NCI-H748 (cell line): ENCODE results near the gene DCHS2.
"Not testable (repeated sequence)": the region's sequence is repeated elsewhere in the genome, so short reads cannot be mapped to it uniquely, and the experiment has no call there.

ENCODE experiments used
- DNase-seq: peaks from one replicate; lab custom pipeline; 2025; ENCODE audit not compliant: unreplicated experiment; lab: John Stamatoyannopoulos, UW

Gene DCHS2

GRCh38 chr4:154230091-154230490, 261.5 kb downstream of the DCHS2 start:
- no peak for DNase-seq

GRCh38 chr4:154222875-154223274, 268.7 kb downstream of the DCHS2 start:
- no peak for DNase-seq

GRCh38 chr4:154218051-154218450, 273.5 kb downstream of the DCHS2 start:
- no peak for DNase-seq

GRCh38 chr4:154217384-154217783, 274.2 kb downstream of the DCHS2 start:
- DNase-seq = not testable (repeated sequence)

- DNase-seq = no peak
Observed at GRCh38 chr4:154211506-154211905, 280.1 kb downstream of the DCHS2 start.

GRCh38 chr4:154208424-154208823, 283.2 kb downstream of the DCHS2 start:
- DNase-seq = peak; percentile 8

DNA sequence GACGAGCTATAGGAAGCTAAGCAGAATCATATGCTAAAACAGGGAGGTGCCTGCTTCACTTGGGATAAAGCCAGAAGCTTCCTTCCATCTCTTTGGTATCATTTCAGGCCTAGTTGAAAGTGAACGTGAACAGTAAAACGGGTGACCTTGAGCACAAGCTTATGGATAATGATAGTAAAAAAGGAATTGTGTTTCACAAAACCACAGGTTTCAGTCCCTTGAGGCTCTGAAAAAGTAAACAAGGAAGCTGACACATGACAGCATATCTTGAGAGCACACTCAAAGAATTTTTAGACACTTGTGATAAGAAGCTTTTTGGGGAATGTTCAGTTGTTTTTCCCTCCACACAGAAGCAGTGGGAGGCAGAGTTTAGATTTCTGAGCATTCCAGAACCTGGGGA, 286.1 kb downstream of the DCHS2 start:
- DNase-seq = no peak

GRCh38 chr4:154194649-154195048, 296.9 kb downstream of the DCHS2 start:
- no peak for DNase-seq

DNA sequence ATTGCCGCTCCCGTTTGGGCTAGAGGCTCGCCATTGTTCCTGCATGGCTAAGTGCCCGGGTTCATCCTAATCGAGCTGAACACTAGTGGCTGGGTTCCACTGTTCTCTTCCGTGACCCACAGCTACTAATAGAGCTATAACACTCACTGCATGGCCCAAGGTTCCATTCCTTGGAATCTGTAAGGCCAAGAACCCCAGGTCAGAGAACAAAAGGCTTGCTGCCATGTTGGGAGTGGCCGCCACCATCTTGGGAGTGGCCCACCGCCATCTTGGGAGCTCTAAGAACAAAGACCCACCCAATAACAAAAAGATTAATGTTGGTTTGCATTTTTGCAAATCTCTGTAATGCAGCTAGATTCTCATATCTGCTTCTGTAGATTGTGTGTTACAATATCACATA, 299.0 kb downstream of the DCHS2 start:
- DNase-seq = no peak

DNA sequence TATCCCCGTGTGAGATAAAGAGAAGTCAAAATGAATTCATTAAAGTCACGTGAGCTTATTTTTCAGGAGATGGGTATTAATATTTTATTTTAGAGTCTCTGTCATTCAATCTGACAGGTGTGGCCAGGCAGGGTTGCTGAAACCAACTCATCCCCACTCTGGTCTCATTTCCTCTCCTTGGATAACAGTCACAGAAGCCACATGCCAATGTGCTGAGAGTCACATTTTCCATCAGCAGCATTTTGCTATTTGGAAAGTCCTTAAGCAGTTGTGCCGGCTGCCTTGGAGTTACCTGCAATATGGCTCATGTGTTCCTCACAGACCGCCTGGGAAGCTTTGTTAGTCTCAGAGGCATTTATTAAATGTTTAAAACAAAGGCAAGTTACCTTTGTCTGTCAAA, 302.3 kb downstream of the DCHS2 start:
- DNase-seq = no peak

DNA sequence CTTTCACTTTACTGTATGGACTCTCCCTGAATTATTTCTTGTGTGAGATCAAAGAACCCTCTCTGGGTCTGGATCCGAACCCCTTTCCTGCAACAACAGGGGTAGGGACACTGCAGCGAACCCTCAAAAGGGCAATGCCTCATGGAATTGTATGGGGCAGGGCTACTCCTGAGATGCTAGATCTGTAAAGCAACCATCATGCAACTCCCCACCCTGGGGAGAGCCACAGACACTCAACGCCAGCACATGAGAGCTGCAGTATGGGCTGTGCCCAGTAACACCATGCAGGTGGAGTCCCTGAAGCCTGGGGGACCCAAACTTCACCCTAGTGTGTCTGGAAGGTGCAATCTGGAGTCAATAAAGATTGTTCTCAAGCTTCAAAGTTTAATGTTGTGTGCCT, 304.7 kb downstream of the DCHS2 start:
- no peak for DNase-seq

DNA sequence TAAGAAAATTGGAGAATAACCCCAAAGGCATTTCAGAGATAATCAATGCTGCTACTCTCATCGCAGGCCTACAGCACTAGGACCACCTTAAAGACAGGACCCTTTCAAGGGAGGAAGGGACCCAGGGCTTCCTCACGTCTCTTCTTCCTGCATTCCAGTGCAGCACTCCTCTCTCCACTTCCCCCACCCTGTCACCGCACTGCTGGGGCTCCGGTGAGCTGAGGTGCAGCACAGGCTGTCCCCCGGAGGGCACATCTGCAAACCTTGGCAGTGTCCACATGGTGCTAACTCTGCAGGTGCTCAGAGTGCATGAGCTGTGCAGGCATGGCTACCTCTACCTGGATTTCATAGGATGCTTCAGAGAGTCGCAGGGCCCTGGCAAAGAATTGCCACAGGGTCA, 305.6 kb downstream of the DCHS2 start:
- no peak for DNase-seq

- DNase-seq = no peak
Observed at GRCh38 chr4:154184238-154184637, 307.4 kb downstream of the DCHS2 start.

DNA sequence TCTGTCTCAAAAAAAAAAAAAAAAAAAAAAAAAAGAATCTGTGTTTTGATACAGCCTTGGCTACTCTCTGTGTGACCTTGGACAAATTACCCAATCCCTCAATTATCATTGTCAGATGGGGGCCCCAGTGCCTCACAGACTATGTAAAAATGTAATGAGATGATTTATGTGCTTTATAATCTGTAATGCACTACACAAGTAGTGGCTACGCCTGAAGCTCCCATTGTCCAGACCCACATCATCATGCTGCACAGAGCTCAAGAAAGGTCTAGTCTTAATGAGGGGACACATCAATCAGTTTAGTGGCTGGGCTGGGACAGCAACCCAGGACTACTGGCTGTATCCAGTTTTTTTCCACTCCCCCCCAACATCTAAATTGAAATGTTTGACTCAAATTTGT, 308.3 kb downstream of the DCHS2 start:
- DNase-seq = no peak
